CMK (cell line): ENCODE measurements around the gene FMO1.
A peak's percentile ranks its signal among the peaks of the same experiment; 100 is the strongest.
"Not testable (repeated sequence)": the region's sequence is repeated elsewhere in the genome, so short reads cannot be mapped to it uniquely, and the experiment has no call there.

Experiments used
- DNase-seq: peaks from one replicate; pipeline ENCODE4 v3.0.0-alpha.2; 2010; ENCODE audit warnings: low read depth

Gene FMO1

GRCh38 chr1:171280599-171280998 lies 32.3 kb downstream of the FMO1 start:
- DNase-seq = no peak

- no peak for DNase-seq
Observed at GRCh38 chr1:171286032-171286705, 37.9 kb downstream of the FMO1 start.

GRCh38 chr1:171290621-171291020 lies 42.3 kb downstream of the FMO1 start:
- no peak for DNase-seq

GRCh38 chr1:171292799-171293198 lies 44.5 kb downstream of the FMO1 start:
- no peak for DNase-seq

GRCh38 chr1:171295383-171295782 lies 47.1 kb downstream of the FMO1 start:
- not testable (repeated sequence) for DNase-seq

- no peak for DNase-seq
Observed at GRCh38 chr1:171295821-171296220, 47.5 kb downstream of the FMO1 start.

- DNase-seq = no peak
Observed at GRCh38 chr1:171296897-171297296, 48.6 kb downstream of the FMO1 start.

GRCh38 chr1:171298696-171299095 lies 50.4 kb downstream of the FMO1 start:
- no peak for DNase-seq

GRCh38 chr1:171299342-171299741 lies 51.0 kb downstream of the FMO1 start:
- no peak for DNase-seq

- DNase-seq = no peak
Observed at GRCh38 chr1:171300401-171300800, 52.1 kb downstream of the FMO1 start.

- DNase-seq = no peak
Observed at GRCh38 chr1:171310661-171311087, 62.4 kb downstream of the FMO1 start.

- DNase-seq = no peak
Observed at GRCh38 chr1:171311771-171312558, 63.7 kb downstream of the FMO1 start.

- no peak for DNase-seq
Observed at GRCh38 chr1:171313319-171313834, 65.1 kb downstream of the FMO1 start.

GRCh38 chr1:171313835-171314320 lies 65.6 kb downstream of the FMO1 start, which contains the start of gene FMO4:
FMO4 (plus strand) TSS chr1:171314183; CDS start chr1:171319826, 5,643 bp downstream.
- peak; percentile 94 for DNase-seq

- no peak for DNase-seq
Observed at GRCh38 chr1:171329251-171329650, 81.0 kb downstream of the FMO1 start.

GRCh38 chr1:171334024-171334640 lies 85.8 kb downstream of the FMO1 start:
- no peak for DNase-seq
